Prostate gland (tissue), 2 donors: Measurements from ENCODE around the gene THSD4. TPM values are rescaled to one million over a fixed set of nuclear protein-coding genes. Genes with fewer than 3 reads are reported as not detected.

Experiments
- DNase-seq: peaks from one replicate; pipeline ENCODE4 v3.0.0-alpha.2; 2019; ENCODE audit warnings: low spot score
- H3K27ac ChIP-seq, 2 donors: fragments of 200-600 bp; sonication (generic); 2 replicates each; pipeline ENCODE4 v1.5.1; 2017 to 2019
- H3K27me3 ChIP-seq: fragments of 200-600 bp; sonication (generic); replicated peaks from 2 replicates; pipeline ENCODE4 v1.5.1; 2019; ENCODE audit not compliant: insufficient read depth
- H3K36me3 ChIP-seq, 2 donors: fragments of 200-600 bp; sonication (generic); 1 replicate in 1 of 2; 2 replicates in 1 of 2; pipeline versions ENCODE4 v1.5.1 to v1.8.1; 2017 to 2019
- H3K4me1 ChIP-seq: fragments of 200-600 bp; sonication (generic); replicated peaks from 2 replicates; pipeline ENCODE4 v1.5.1; 2019
- H3K4me3 ChIP-seq, 2 donors: fragments of 200-600 bp; sonication (generic); 2 replicates each; pipeline ENCODE4 v1.5.1; 2017 to 2019
- H3K9me3 ChIP-seq: fragments of 200-600 bp; sonication (generic); 2 replicates; pipeline ENCODE4 v1.5.1; 2017
- CTCF ChIP-seq, 4 experiments: fragments of 200-600 bp in 2 of 4; fragments of 450-650 bp in 2 of 4; sonication (generic) in 2 of 4; IDR thresholded peaks; 1 replicate in 3 of 4; 2 replicates in 1 of 4; pipeline ENCODE4 v1.5.1; 2016 to 2019; ENCODE audit warnings: antibody characterized with exemption in 4 of 4, mild to moderate bottlenecking in 2 of 4, moderate library complexity in 2 of 4
- POLR2A ChIP-seq: fragments of 450-650 bp; IDR thresholded peaks from one replicate; pipeline ENCODE4 v1.6.1; 2016; ENCODE audit warnings: antibody characterized with exemption, mild to moderate bottlenecking
- POLR2AphosphoS5 ChIP-seq: sonication (generic); formaldehyde crosslinking; IDR thresholded peaks from one replicate; pipeline ENCODE4 v1.6.1; 2017; ENCODE audit warnings: antibody characterized with exemption
- WGBS: methylation state at CpG from one replicate; pipeline ENCODE4 v1.1.5; 2018; 5-methylcytosine and 5-hydroxymethylcytosine counted together
- intact Hi-C: fragments of 100-400 bp; cut with DNase I; formaldehyde crosslinking; loops from one replicate; pipeline ENCODE4 v1.14.2; 2022
- total RNA-seq, 2 donors: library from RNA; depleted of rRNA; stranded (reverse); fragments of >200 nt; gene quantifications; one replicate each; pipeline ENCODE4 v1.1.0, GENCODE V29; 2016

Gene THSD4
- total RNA-seq, 2 donors from 2014 or later: 84.1 to 223 TPM

- Histone ChIP-seq H3K27me3 (no peaks in the 10 kb centered on the region), H3K9me3 (no peaks in the 10 kb centered on the region), H3K4me1 (no peaks in the 10 kb centered on the region), H3K27ac (peak overlapping the region; percentile 54 to 62), H3K36me3 (no peaks in the 10 kb centered on the region), H3K4me3 (no peak overlapping the region)
- intact Hi-C loops: no loop called here
- no peak for DNase-seq
- 60% methylated on average over 11 of the region's 11 CpGs for WGBS
- no peak for TF ChIP-seq POLR2A
- no peak for TF ChIP-seq CTCF (IDR thresholded peaks at IDR 0.05)
- no peak for TF ChIP-seq POLR2AphosphoS5
These were observed 215.4 kb downstream of the THSD4 start for GRCh38 chr15:71330638-71331162.

DNA sequence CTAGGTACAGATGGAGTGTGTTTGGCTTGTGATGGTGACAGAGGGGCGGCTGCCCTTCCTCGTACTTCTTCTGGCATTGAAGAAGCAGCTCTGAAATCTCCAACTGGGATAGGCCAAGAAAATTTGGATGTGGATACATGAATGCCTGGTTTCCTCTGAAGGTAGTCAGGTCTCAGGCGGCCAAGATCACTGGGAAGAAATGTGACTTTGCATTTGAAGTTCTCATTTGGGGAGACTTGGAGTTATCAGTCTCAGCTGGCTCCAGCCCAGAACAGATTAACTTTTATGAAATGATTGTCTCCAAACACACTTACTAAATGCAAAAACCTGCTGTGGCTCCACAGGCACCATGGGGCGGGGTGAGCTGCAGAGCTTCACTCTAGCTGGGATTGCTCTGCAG, 215.9 kb downstream of the THSD4 start:
- WGBS: 82% methylated on average over 4 of the region's 4 CpGs
- Histone ChIP-seq H3K9me3 (no peaks in the 10 kb centered on the region), H3K27ac (peak overlapping the region in 1 of 2 donors; percentile 62), H3K27me3 (no peaks in the 10 kb centered on the region), H3K4me3 (no peak overlapping the region), H3K36me3 (no peaks in the 10 kb centered on the region), H3K4me1 (no peaks in the 10 kb centered on the region)
- intact Hi-C loops: no loop called here
- no peak for TF ChIP-seq CTCF (IDR thresholded peaks at IDR 0.05)
- TF ChIP-seq POLR2A: no peak
- no peak for TF ChIP-seq POLR2AphosphoS5
- no peak for DNase-seq

DNA sequence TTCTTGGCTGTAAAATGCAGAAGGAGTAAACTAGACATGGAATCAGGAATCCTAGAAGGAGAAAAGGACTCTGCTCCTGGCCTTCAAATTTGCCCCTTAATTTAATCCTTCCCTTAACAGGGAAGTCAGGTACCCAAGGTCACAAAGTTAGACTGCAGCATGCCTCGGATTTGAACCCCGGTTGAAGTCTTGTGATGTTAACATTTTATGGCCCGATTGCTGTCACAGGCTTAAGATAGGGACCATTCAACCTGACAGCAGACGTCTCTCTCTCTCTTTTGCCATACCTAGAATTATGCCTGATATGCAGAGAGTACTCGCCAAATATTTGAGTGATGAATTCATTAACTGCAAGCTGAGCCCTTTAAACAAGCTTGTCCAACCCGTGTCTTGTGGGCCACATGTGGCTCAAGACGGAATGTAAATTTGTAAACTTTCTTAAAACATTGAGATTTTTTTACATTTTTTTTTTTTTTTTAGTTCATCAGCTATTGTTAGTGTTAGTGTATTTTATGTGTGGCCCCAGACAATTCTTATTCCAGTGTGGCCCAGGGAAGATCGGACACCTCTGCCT, 217.2 kb downstream of the THSD4 start:
- Histone ChIP-seq H3K9me3 (no peaks in the 10 kb centered on the region), H3K36me3 (no peaks in the 10 kb centered on the region), H3K27me3 (no peaks in the 10 kb centered on the region), H3K4me1 (no peaks in the 10 kb centered on the region), H3K4me3 (no peak overlapping the region), H3K27ac (peak overlapping the region in 1 of 2 donors; percentile 33)
- intact Hi-C loops: no loop called here
- TF ChIP-seq CTCF (IDR thresholded peaks at IDR 0.05): no peak
- TF ChIP-seq POLR2AphosphoS5: no peak
- no peak for TF ChIP-seq POLR2A
- WGBS: 80% methylated on average over 8 of the region's 8 CpGs
- no peak for DNase-seq

- H3K36me3 ChIP-seq: no peaks in the 10 kb centered on the region
- intact Hi-C loops: no loop called here
- no peak overlapping the region for H3K4me3 ChIP-seq
- H3K9me3 ChIP-seq: no peaks in the 10 kb centered on the region
- DNase-seq: no peak
- H3K27ac ChIP-seq: peak overlapping the region in 1 of 2 donors; percentile 16
- H3K4me1 ChIP-seq: no peaks in the 10 kb centered on the region
- TF ChIP-seq POLR2A (no peak), POLR2AphosphoS5 (no peak), CTCF (IDR thresholded peaks at IDR 0.05) (no peak)
- H3K27me3 ChIP-seq: no peaks in the 10 kb centered on the region
- WGBS: 71% methylated on average over 3 of the region's 3 CpGs
These were observed 217.9 kb downstream of the THSD4 start for GRCh38 chr15:71333136-71333700.

- TF ChIP-seq CTCF (IDR thresholded peaks at IDR 0.05): no peak
- no peak for TF ChIP-seq POLR2AphosphoS5
- no peak for TF ChIP-seq POLR2A
- no peak for DNase-seq
- H3K27ac ChIP-seq: peak overlapping the region in 1 of 2 donors; percentile 16
- no peak overlapping the region for H3K4me3 ChIP-seq
- 75% methylated on average over 3 of the region's 3 CpGs for WGBS
- no peaks in the 10 kb centered on the region for H3K27me3 ChIP-seq
- intact Hi-C loops: no loop called here
- H3K36me3 ChIP-seq: no peaks in the 10 kb centered on the region
- no peaks in the 10 kb centered on the region for H3K4me1 ChIP-seq
- H3K9me3 ChIP-seq: no peaks in the 10 kb centered on the region
These were observed 218.6 kb downstream of the THSD4 start for GRCh38 chr15:71333839-71334238.
